A549 (cell line): ENCODE results near the gene MAVS. TPM values are rescaled to one million over a fixed set of nuclear protein-coding genes. Genes with fewer than 3 reads are reported as not detected.

Experiments used
- ATAC-seq, 2 experiments: fragments of 200-7000 bp in 1 of 2; fragments of >200 bp in 1 of 2; cut with Nextera tagmentation in 1 of 2; cut with Tn5 transposase in 1 of 2; 3 replicates each; pipeline versions ENCODE4 v1.8.0 to v1.9.1; 2018 to 2020; ENCODE audit warnings: mild to moderate bottlenecking in 1 of 2, moderate library complexity in 1 of 2
- CTCF ChIA-PET: fragments of 300-600 bp; sonication (Branson Sonifier 250); formaldehyde crosslinking; extraction: SDS; loops from one replicate; lab custom pipeline; 2021; ENCODE audit warnings: antibody characterized with exemption, inconsistent platforms; lab: Yijun Ruan, JAX
- POLR2A ChIA-PET: fragments of 350-600 bp; formaldehyde crosslinking; extraction: SDS; loops from one replicate; lab custom pipeline; 2021; ENCODE audit warnings: antibody characterized with exemption, inconsistent platforms; lab: Yijun Ruan, JAX
- DNase-seq, 2 experiments: peaks; one replicate each; pipeline versions ENCODE4 v3.0.0 to v3.0.0-alpha.2; 2011 to 2016; ENCODE audit warnings: low read depth in 1 of 2, low spot score in 1 of 2
- FAIRE-seq: peaks from 2 replicates; lab custom pipeline; 2011; peaks lifted over from hg19 to GRCh38; lab: Jason Lieb, UNC
- H3K27ac ChIP-seq, 2 experiments: fragments of >200 bp; sonication (Bioruptor Twin); formaldehyde crosslinking; 3 replicates each; pipeline ENCODE4 v1.5.1; 2016 to 2017
- H3K4me1 ChIP-seq: fragments of >200 bp; sonication (Bioruptor Twin); formaldehyde crosslinking; 3 replicates; pipeline ENCODE4 v1.6.1; 2016
- H3K4me2 ChIP-seq: fragments of >200 bp; sonication (Bioruptor Twin); formaldehyde crosslinking; 3 replicates; pipeline ENCODE4 v1.6.1; 2016
- H3K4me3 ChIP-seq: fragments of >200 bp; sonication (Bioruptor Twin); formaldehyde crosslinking; 3 replicates; pipeline ENCODE4 v1.5.1; 2016
- H3K9me3 ChIP-seq: fragments of >200 bp; sonication (Bioruptor Twin); formaldehyde crosslinking; 3 replicates; pipeline ENCODE4 v1.6.1; 2016
- CEBPB ChIP-seq, 2 experiments: fragments of >200 bp in 1 of 2; sonication (Bioruptor Twin) in 1 of 2; formaldehyde crosslinking in 1 of 2; IDR thresholded peaks; 2 replicates each; pipeline ENCODE4 v1.6.1; 2012 to 2016
- EHF ChIP-seq: fragments of 250-450 bp; sonication (Bioruptor Pico); IDR thresholded peaks from 2 replicates; pipeline ENCODE4 v1.5.0; 2020; ENCODE audit warnings: mild to moderate bottlenecking
- HDAC2 ChIP-seq: fragments of 200-600 bp; sonication (generic); IDR thresholded peaks from 2 replicates; pipeline ENCODE4 v1.6.1; 2016
- HOXB5 ChIP-seq: fragments of 250-450 bp; sonication (Bioruptor Pico); IDR thresholded peaks from 2 replicates; pipeline ENCODE4 v1.5.0; 2020; ENCODE audit warnings: mild to moderate bottlenecking, moderate library complexity
- JUNB ChIP-seq: fragments of >200 bp; sonication (Bioruptor Twin); formaldehyde crosslinking; IDR thresholded peaks from 2 replicates; pipeline ENCODE4 v1.6.1; 2016
- KDM5A ChIP-seq: fragments of 200-600 bp; sonication (generic); IDR thresholded peaks from 2 replicates; pipeline ENCODE4 v1.6.1; 2016; ENCODE audit warnings: antibody characterized with exemption, mild to moderate bottlenecking
- NR3C1 ChIP-seq: fragments of >200 bp; sonication (Bioruptor Twin); formaldehyde crosslinking; IDR thresholded peaks from 3 replicates; pipeline ENCODE4 v1.6.1; 2017
- POLR2A ChIP-seq: IDR thresholded peaks from 2 replicates; pipeline ENCODE4 v1.6.1; 2012; ENCODE audit warnings: mild to moderate bottlenecking, low read length
- SMC3 ChIP-seq: fragments of >200 bp; sonication (Bioruptor Twin); formaldehyde crosslinking; IDR thresholded peaks from 3 replicates; pipeline ENCODE4 v1.6.1; 2018; ENCODE audit warnings: inconsistent platforms
- WGBS: methylation state at CpG from one replicate; pipeline ENCODE4 v1.1.6; 2017; ENCODE audit errors: missing lambda C conversion rate; 5-methylcytosine and 5-hydroxymethylcytosine counted together
- polyA plus RNA-seq, 4 experiments: library from polyadenylated mRNA; depleted of rRNA in 3 of 4; stranded (reverse); fragments of >200 nt; fragmentation: RNase III in 1 of 4; extraction: RNeasy Plus Mini Kit Qiagen cat#74134 plus additional on column Dnase treatment in 1 of 4; gene quantifications; 2 replicates in 3 of 4; 3 replicates in 1 of 4; pipeline ENCODE4 v1.2.3, GENCODE V29; 2011 to 2017
- TF ChIP-seq, protein P1 (sequence below): fragments of >200 bp; sonication (Bioruptor Twin); formaldehyde crosslinking; IDR thresholded peaks from 3 replicates; pipeline ENCODE4 v1.6.1; 2016
- TF ChIP-seq, protein P2 (sequence below): fragments of 250-450 bp; sonication (Bioruptor Pico); IDR thresholded peaks from 2 replicates; pipeline ENCODE4 v1.5.0; 2020; ENCODE audit warnings: low read depth, mild to moderate bottlenecking, moderate library complexity
- TF ChIP-seq, protein P3 (sequence below): fragments of 250-450 bp; sonication (Bioruptor Pico); IDR thresholded peaks from 2 replicates; pipeline ENCODE4 v1.5.0; 2021; ENCODE audit warnings: mild to moderate bottlenecking, moderate library complexity, borderline replicate concordance
- TF ChIP-seq, protein P4 (sequence below): fragments of 450-650 bp; IDR thresholded peaks from 2 replicates; pipeline ENCODE4 v1.6.1; 2014; ENCODE audit warnings: antibody characterized with exemption

MAVS gene
- polyA plus RNA-seq, 2 of the 4 experiments (the other 2 are of a cell fraction): 18.9 to 31.0 TPM

DNA sequence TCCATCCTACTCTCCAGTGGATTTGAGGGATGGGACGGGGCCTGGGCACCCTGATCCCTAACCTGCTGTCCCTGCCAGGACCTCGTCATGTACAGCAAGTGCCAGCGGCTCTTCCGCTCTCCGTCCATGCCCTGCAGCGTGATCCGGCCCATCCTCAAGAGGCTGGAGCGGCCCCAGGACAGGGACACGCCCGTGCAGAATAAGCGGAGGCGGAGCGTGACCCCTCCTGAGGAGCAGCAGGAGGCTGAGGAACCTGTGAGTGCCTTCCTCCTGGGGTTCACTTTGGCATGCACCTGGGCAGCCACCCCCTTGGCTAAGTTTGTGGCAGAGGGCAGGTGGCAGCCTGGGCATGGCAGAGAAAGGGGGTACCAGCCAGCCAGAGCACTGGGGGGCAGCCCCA lies 44.8 kb upstream of the MAVS start:
- Histone ChIP-seq H3K4me3 (no peak overlapping the region), H3K4me2 (no peak overlapping the region), H3K27ac (peak overlapping the region in 1 of 2 experiments; percentile 95; a peak in 3 of 6 replicates), H3K9me3 (peaks cover 4% of the 10 kb centered on the region), H3K4me1 (peaks cover 78% of the 10 kb centered on the region)
- ATAC-seq (no peak), FAIRE-seq (no peak), DNase-seq (no peak)
- CTCF ChIA-PET: interaction anchor here (1.2 to 1.3 kb wide), 4 partner anchors 28 to 98 kb away, joined by 3 to 4 read pairs (median 3); no protein-coding TSS in a partner anchor
- TF ChIP-seq NR3C1: no peak
- TF ChIP-seq, protein P1, sequence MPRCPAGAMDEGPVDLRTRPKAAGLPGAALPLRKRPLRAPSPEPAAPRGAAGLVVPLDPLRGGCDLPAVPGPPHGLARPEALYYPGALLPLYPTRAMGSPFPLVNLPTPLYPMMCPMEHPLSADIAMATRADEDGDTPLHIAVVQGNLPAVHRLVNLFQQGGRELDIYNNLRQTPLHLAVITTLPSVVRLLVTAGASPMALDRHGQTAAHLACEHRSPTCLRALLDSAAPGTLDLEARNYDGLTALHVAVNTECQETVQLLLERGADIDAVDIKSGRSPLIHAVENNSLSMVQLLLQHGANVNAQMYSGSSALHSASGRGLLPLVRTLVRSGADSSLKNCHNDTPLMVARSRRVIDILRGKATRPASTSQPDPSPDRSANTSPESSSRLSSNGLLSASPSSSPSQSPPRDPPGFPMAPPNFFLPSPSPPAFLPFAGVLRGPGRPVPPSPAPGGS: no peak
- TF ChIP-seq, protein P2, sequence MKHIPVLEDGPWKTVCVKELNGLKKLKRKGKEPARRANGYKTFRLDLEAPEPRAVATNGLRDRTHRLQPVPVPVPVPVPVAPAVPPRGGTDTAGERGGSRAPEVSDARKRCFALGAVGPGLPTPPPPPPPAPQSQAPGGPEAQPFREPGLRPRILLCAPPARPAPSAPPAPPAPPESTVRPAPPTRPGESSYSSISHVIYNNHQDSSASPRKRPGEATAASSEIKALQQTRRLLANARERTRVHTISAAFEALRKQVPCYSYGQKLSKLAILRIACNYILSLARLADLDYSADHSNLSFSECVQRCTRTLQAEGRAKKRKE: no peak
- POLR2A ChIA-PET: no interaction called here
- WGBS: 92% methylated on average over 13 of the region's 13 CpGs

DNA sequence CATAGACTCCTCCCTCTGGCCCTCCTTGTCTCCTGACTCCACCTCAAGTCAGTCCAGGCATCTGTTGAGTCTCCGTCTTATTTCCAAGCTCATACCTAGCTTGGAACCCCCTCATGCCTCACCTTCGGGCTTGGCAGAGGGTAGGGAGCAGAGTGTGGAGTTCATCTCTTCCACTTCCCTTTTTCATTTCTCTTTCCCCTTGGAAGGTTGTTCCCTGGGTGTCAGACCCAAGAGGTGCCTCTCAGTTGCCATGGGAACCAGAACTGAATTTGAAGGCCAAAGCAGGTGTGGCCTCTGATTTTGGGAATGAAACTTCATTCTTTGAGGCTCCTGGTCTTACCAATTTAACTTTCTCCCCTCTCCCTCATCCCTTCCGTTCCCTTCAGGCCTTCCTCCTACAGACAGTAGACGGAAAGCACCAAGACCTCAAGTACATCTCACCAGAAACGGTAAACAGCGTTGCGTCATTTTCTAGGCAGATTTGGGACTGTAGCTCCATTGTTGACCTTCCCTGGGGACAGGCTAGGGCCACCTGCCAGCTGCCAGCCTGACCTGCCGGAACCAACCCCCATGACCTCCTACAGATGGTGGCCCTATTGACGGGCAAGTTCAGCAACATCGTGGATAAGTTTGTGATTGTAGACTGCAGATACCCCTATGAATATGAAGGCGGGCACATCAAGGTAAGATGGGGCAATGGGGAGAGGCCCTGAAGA lies 44.0 kb upstream of the MAVS start:
- peaks cover 87% of the 10 kb centered on the region for H3K4me1 ChIP-seq
- ATAC-seq (no peak), FAIRE-seq (no peak), DNase-seq (no peak)
- peaks cover 4% of the 10 kb centered on the region for H3K9me3 ChIP-seq
- no peak overlapping the region for H3K4me3 ChIP-seq
- H3K4me2 ChIP-seq: no peak overlapping the region
- TF ChIP-seq, protein P2: 0 out of 2 replicates have a peak, but pooled peaks have one; percentile 37
- TF ChIP-seq, protein P3, sequence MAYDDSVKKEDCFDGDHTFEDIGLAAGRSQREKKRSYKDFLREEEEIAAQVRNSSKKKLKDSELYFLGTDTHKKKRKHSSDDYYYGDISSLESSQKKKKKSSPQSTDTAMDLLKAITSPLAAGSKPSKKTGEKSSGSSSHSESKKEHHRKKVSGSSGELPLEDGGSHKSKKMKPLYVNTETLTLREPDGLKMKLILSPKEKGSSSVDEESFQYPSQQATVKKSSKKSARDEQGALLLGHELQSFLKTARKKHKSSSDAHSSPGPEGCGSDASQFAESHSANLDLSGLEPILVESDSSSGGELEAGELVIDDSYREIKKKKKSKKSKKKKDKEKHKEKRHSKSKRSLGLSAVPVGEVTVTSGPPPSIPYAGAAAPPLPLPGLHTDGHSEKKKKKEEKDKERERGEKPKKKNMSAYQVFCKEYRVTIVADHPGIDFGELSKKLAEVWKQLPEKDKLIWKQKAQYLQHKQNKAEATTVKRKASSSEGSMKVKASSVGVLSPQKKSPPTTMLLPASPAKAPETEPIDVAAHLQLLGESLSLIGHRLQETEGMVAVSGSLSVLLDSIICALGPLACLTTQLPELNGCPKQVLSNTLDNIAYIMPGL (CRISPR knock-in tag): no peak
- TF ChIP-seq CEBPB (IDR thresholded peaks at IDR 0.05): peak in 1 of 2 experiments; percentile 45; a peak in 1 of 4 replicates
- CTCF ChIA-PET: interaction anchor here (1.2 kb wide), 1 partner anchor 27 kb away, joined by 3 read pairs; no protein-coding TSS in a partner anchor
- 91% methylated on average over 11 of the region's 11 CpGs for WGBS
- POLR2A ChIA-PET: no interaction called here
- H3K27ac ChIP-seq: peak overlapping the region in 1 of 2 experiments; percentile 95; a peak in 2 of 6 replicates

DNA sequence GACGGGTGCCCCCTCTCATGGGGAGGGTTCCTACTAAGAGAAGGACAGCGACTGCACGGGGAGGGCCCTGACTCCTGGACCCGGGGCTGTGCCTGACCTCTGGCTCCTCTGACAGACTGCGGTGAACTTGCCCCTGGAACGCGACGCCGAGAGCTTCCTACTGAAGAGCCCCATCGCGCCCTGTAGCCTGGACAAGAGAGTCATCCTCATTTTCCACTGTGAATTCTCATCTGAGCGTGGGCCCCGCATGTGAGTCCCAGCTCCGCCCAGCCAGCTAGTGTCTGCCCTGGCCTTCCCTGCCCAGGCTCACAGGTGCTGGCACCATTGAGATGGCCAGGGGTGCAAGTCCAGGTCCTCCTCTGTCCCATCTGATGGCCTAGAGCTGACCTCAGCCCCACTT lies 43.3 kb upstream of the MAVS start:
- no peak for TF ChIP-seq POLR2A
- TF ChIP-seq EHF (CRISPR knock-in tag): no peak
- TF ChIP-seq JUNB: no peak
- no peak for TF ChIP-seq SMC3
- TF ChIP-seq, protein P4, sequence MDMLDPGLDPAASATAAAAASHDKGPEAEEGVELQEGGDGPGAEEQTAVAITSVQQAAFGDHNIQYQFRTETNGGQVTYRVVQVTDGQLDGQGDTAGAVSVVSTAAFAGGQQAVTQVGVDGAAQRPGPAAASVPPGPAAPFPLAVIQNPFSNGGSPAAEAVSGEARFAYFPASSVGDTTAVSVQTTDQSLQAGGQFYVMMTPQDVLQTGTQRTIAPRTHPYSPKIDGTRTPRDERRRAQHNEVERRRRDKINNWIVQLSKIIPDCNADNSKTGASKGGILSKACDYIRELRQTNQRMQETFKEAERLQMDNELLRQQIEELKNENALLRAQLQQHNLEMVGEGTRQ: no peak
- no peak for TF ChIP-seq HDAC2
- no peak for TF ChIP-seq HOXB5
- TF ChIP-seq KDM5A: no peak
- ChIA-PET CTCF (no interaction called here), POLR2A (no interaction called here)
- 87% methylated on average over 14 of the region's 14 CpGs for WGBS
- no peak for FAIRE-seq
- no peak for DNase-seq
- ATAC-seq: no peak
- H3K4me2 ChIP-seq: no peak overlapping the region
- H3K4me3 ChIP-seq: no peak overlapping the region
- H3K27ac ChIP-seq: peak overlapping the region in 1 of 2 experiments; percentile 95; a peak in 3 of 6 replicates
- H3K9me3 ChIP-seq: peaks cover 4% of the 10 kb centered on the region
- peaks cover 86% of the 10 kb centered on the region for H3K4me1 ChIP-seq
